CD8-positive, alpha-beta memory T cell (primary cell): ENCODE results near the gene ATP8A2. TPM values are rescaled to one million over a fixed set of nuclear protein-coding genes. Genes with fewer than 3 reads are reported as not detected.

Experiments used
- CTCF ChIA-PET: fragments of 350-600 bp; sonication (Branson Sonifier 250); formaldehyde crosslinking; loops from one replicate; lab custom pipeline; 2021; ENCODE audit warnings: antibody characterized with exemption; lab: Charles Lee
- POLR2A ChIA-PET: fragments of 350-600 bp; sonication (Branson Sonifier 250); formaldehyde crosslinking; loops from one replicate; lab custom pipeline; 2021; ENCODE audit warnings: antibody characterized with exemption; lab: Charles Lee
- DNase-seq, 5 donors: peaks; one replicate each; pipeline versions ENCODE4 v3.0.0 to v3.0.0-alpha.2; 2020 to 2022; ENCODE audit warnings: mixed read lengths in 1 of 5
- H3K27ac ChIP-seq: one replicate; pipeline ENCODE4 v1.7.0; 2013; ENCODE audit warnings: low read depth, mild to moderate bottlenecking, low read length, moderate library complexity
- H3K27me3 ChIP-seq: 2 replicates; pipeline ENCODE4 v1.7.0; 2013; ENCODE audit warnings: low read length, mild to moderate bottlenecking; ENCODE audit not compliant: insufficient read depth, poor library complexity, severe bottlenecking
- H3K36me3 ChIP-seq: 2 replicates; pipeline ENCODE4 v1.7.0; 2013; ENCODE audit warnings: mild to moderate bottlenecking, low read length, moderate library complexity; ENCODE audit not compliant: insufficient read depth
- H3K4me1 ChIP-seq: 2 replicates; pipeline ENCODE4 v1.7.0; 2013; ENCODE audit warnings: mild to moderate bottlenecking, low read length, moderate library complexity; ENCODE audit not compliant: insufficient read depth
- H3K4me3 ChIP-seq: 2 replicates; pipeline ENCODE4 v1.7.0; 2013; ENCODE audit warnings: mild to moderate bottlenecking, low read length
- H3K9me3 ChIP-seq: 2 replicates; pipeline ENCODE4 v1.7.0; 2013; ENCODE audit warnings: mild to moderate bottlenecking, low read length
- H3K27ac Mint-ChIP-seq, 8 donors: one replicate each; pipeline ENCODE4 v1.8.0; 2020 to 2021; ENCODE audit warnings: mixed read lengths in 8 of 8, mild to moderate bottlenecking in 6 of 8, inconsistent platforms in 3 of 8, moderate library complexity in 3 of 8
- H3K27me3 Mint-ChIP-seq, 2 donors: one replicate each; pipeline ENCODE4 v1.8.0; 2020 to 2021; ENCODE audit warnings: mixed read lengths in 2 of 2, mild to moderate bottlenecking in 1 of 2, moderate library complexity in 1 of 2
- H3K36me3 Mint-ChIP-seq, 3 donors: one replicate each; pipeline ENCODE4 v1.8.0; 2020 to 2021; ENCODE audit warnings: mixed read lengths in 3 of 3, inconsistent platforms in 1 of 3, mild to moderate bottlenecking in 1 of 3
- H3K4me1 Mint-ChIP-seq, 3 donors: one replicate each; pipeline ENCODE4 v1.8.0; 2020 to 2021; ENCODE audit warnings: mixed read lengths in 3 of 3, inconsistent platforms in 1 of 3, mild to moderate bottlenecking in 1 of 3
- H3K4me3 Mint-ChIP-seq, 7 donors: one replicate each; pipeline ENCODE4 v1.8.0; 2020 to 2021; ENCODE audit warnings: mixed read lengths in 7 of 7, mild to moderate bottlenecking in 6 of 7, moderate library complexity in 4 of 7, inconsistent platforms in 2 of 7
- H3K9me3 Mint-ChIP-seq, 5 donors: one replicate each; pipeline ENCODE4 v1.8.0; 2020 to 2022; ENCODE audit warnings: mixed read lengths in 5 of 5, mild to moderate bottlenecking in 3 of 5, moderate library complexity in 2 of 5, inconsistent platforms in 1 of 5
- polyA plus RNA-seq: library from polyadenylated mRNA; unstranded; fragments of 300-500 nt; fragmentation: Illumina TruSeq; gene quantifications from one replicate; pipeline ENCODE4 v1.2.3, GENCODE V29; 2021
- total RNA-seq, 2 experiments: library from RNA; stranded (reverse); gene quantifications; one replicate each; pipeline ENCODE4 v1.2.3, GENCODE V29; 2021

Gene ATP8A2
- total and polyA plus RNA-seq, 3 experiments from 2014 or later: 0.26 to 0.63 (median 0.58) TPM

GRCh38 chr13:25447396-25447795 is 75.6 kb downstream of the ATP8A2 start:
- H3K9me3 Mint-ChIP-seq: no peaks in the 10 kb centered on the region
- Histone ChIP-seq H3K4me1 (no peaks in the 10 kb centered on the region), H3K9me3 (no peaks in the 10 kb centered on the region), H3K27ac (no peak overlapping the region), H3K27me3 (no peaks in the 10 kb centered on the region), H3K36me3 (no peaks in the 10 kb centered on the region), H3K4me3 (no peak overlapping the region)
- POLR2A ChIA-PET: no interaction called here
- H3K27ac Mint-ChIP-seq: no peak overlapping the region
- H3K36me3 Mint-ChIP-seq: no peaks in the 10 kb centered on the region
- no peaks in the 10 kb centered on the region for H3K4me1 Mint-ChIP-seq
- no peak overlapping the region for H3K4me3 Mint-ChIP-seq
- H3K27me3 Mint-ChIP-seq: peaks cover 9 to 36% of the 10 kb centered on the region in 2 donors
- CTCF ChIA-PET: no interaction called here
- no peak for DNase-seq

GRCh38 chr13:25453850-25454365 is 82.1 kb downstream of the ATP8A2 start:
- Mint-ChIP-seq H3K4me1 (no peaks in the 10 kb centered on the region), H3K27me3 (peaks cover 9 to 24% of the 10 kb centered on the region in 2 donors), H3K27ac (no peak overlapping the region), H3K9me3 (peaks cover 0 to 4% (median 0%) of the 10 kb centered on the region in 5 donors), H3K36me3 (no peaks in the 10 kb centered on the region), H3K4me3 (no peak overlapping the region)
- POLR2A ChIA-PET: no interaction called here
- H3K36me3 ChIP-seq: no peaks in the 10 kb centered on the region
- H3K4me3 ChIP-seq: no peak overlapping the region
- no peaks in the 10 kb centered on the region for H3K4me1 ChIP-seq
- no peak overlapping the region for H3K27ac ChIP-seq
- CTCF ChIA-PET: no interaction called here
- no peak for DNase-seq
- H3K9me3 ChIP-seq: no peaks in the 10 kb centered on the region
- H3K27me3 ChIP-seq: no peaks in the 10 kb centered on the region

GRCh38 chr13:25455146-25455545 is 83.4 kb downstream of the ATP8A2 start:
- ChIA-PET POLR2A (no interaction called here), CTCF (no interaction called here)
- H3K9me3 Mint-ChIP-seq: peaks cover 0 to 4% (median 0%) of the 10 kb centered on the region in 5 donors
- H3K9me3 ChIP-seq: no peaks in the 10 kb centered on the region
- H3K4me3 ChIP-seq: no peak overlapping the region
- H3K36me3 ChIP-seq: no peaks in the 10 kb centered on the region
- H3K27ac ChIP-seq: no peak overlapping the region
- peaks cover 7 to 29% of the 10 kb centered on the region in 2 donors for H3K27me3 Mint-ChIP-seq
- no peaks in the 10 kb centered on the region for H3K4me1 Mint-ChIP-seq
- no peak for DNase-seq
- no peak overlapping the region for H3K27ac Mint-ChIP-seq
- H3K4me3 Mint-ChIP-seq: no peak overlapping the region
- H3K4me1 ChIP-seq: no peaks in the 10 kb centered on the region
- H3K36me3 Mint-ChIP-seq: no peaks in the 10 kb centered on the region
- H3K27me3 ChIP-seq: peaks cover 2% of the 10 kb centered on the region

GRCh38 chr13:25457566-25457965 is 85.8 kb downstream of the ATP8A2 start:
- H3K4me3 ChIP-seq: no peak overlapping the region
- Mint-ChIP-seq H3K4me3 (no peak overlapping the region), H3K27me3 (peaks cover 5 to 24% of the 10 kb centered on the region in 2 donors), H3K9me3 (peaks cover 0 to 4% (median 0%) of the 10 kb centered on the region in 5 donors), H3K27ac (no peak overlapping the region), H3K4me1 (no peaks in the 10 kb centered on the region), H3K36me3 (no peaks in the 10 kb centered on the region)
- H3K36me3 ChIP-seq: no peaks in the 10 kb centered on the region
- no peak for DNase-seq
- H3K27ac ChIP-seq: no peak overlapping the region
- H3K9me3 ChIP-seq: no peaks in the 10 kb centered on the region
- peaks cover 9% of the 10 kb centered on the region for H3K27me3 ChIP-seq
- CTCF ChIA-PET: no interaction called here
- POLR2A ChIA-PET: no interaction called here
- no peaks in the 10 kb centered on the region for H3K4me1 ChIP-seq

- Histone ChIP-seq H3K27me3 (peaks cover 9% of the 10 kb centered on the region), H3K27ac (no peak overlapping the region), H3K36me3 (no peaks in the 10 kb centered on the region), H3K9me3 (no peaks in the 10 kb centered on the region), H3K4me1 (no peaks in the 10 kb centered on the region), H3K4me3 (no peak overlapping the region)
- Mint-ChIP-seq H3K27ac (no peak overlapping the region), H3K4me1 (no peaks in the 10 kb centered on the region), H3K9me3 (peaks cover 0 to 5% (median 0%) of the 10 kb centered on the region in 5 donors), H3K27me3 (peaks cover 8 to 33% of the 10 kb centered on the region in 2 donors), H3K4me3 (no peak overlapping the region), H3K36me3 (no peaks in the 10 kb centered on the region)
- ChIA-PET CTCF (no interaction called here), POLR2A (no interaction called here)
- no peak for DNase-seq
Observed at GRCh38 chr13:25462301-25463125, 90.7 kb downstream of the ATP8A2 start.

GRCh38 chr13:25463496-25463895 is 91.7 kb downstream of the ATP8A2 start:
- H3K4me3 ChIP-seq: no peak overlapping the region
- Mint-ChIP-seq H3K27me3 (peaks cover 13 to 38% of the 10 kb centered on the region in 2 donors), H3K36me3 (no peaks in the 10 kb centered on the region), H3K4me3 (peak overlapping the region in 1 of 7 donors; percentile 13), H3K4me1 (no peaks in the 10 kb centered on the region), H3K9me3 (peaks cover 0 to 11% (median 0%) of the 10 kb centered on the region in 5 donors), H3K27ac (no peak overlapping the region)
- POLR2A ChIA-PET: no interaction called here
- no peak overlapping the region for H3K27ac ChIP-seq
- no peaks in the 10 kb centered on the region for H3K4me1 ChIP-seq
- no peak for DNase-seq
- peaks cover 14% of the 10 kb centered on the region for H3K27me3 ChIP-seq
- CTCF ChIA-PET: no interaction called here
- no peaks in the 10 kb centered on the region for H3K36me3 ChIP-seq
- H3K9me3 ChIP-seq: no peaks in the 10 kb centered on the region

- no peak for DNase-seq
- no peaks in the 10 kb centered on the region for H3K36me3 Mint-ChIP-seq
- Histone ChIP-seq H3K4me1 (no peaks in the 10 kb centered on the region), H3K36me3 (no peaks in the 10 kb centered on the region), H3K27ac (no peak overlapping the region), H3K9me3 (no peaks in the 10 kb centered on the region), H3K4me3 (no peak overlapping the region), H3K27me3 (peaks cover 14% of the 10 kb centered on the region)
- H3K27ac Mint-ChIP-seq: no peak overlapping the region
- H3K9me3 Mint-ChIP-seq: peaks cover 0 to 16% (median 3%) of the 10 kb centered on the region in 5 donors
- peaks cover 2 to 7% (median 7%) of the 10 kb centered on the region in 3 donors for H3K4me1 Mint-ChIP-seq
- CTCF ChIA-PET: no interaction called here
- POLR2A ChIA-PET: no interaction called here
- peak overlapping the region in 1 of 7 donors; percentile 17 for H3K4me3 Mint-ChIP-seq
- H3K27me3 Mint-ChIP-seq: peaks cover 28 to 51% of the 10 kb centered on the region in 2 donors
Observed at GRCh38 chr13:25466880-25467279, 95.1 kb downstream of the ATP8A2 start.

GRCh38 chr13:25468325-25469168 is 96.8 kb downstream of the ATP8A2 start:
- no peak overlapping the region for H3K27ac Mint-ChIP-seq
- Histone ChIP-seq H3K4me1 (no peaks in the 10 kb centered on the region), H3K9me3 (no peaks in the 10 kb centered on the region), H3K27ac (no peak overlapping the region), H3K4me3 (no peak overlapping the region), H3K36me3 (no peaks in the 10 kb centered on the region), H3K27me3 (peaks cover 16% of the 10 kb centered on the region)
- peaks cover 2 to 7% (median 7%) of the 10 kb centered on the region in 3 donors for H3K4me1 Mint-ChIP-seq
- H3K9me3 Mint-ChIP-seq: peaks cover 0 to 14% (median 3%) of the 10 kb centered on the region in 5 donors
- H3K4me3 Mint-ChIP-seq: peak overlapping the region in 1 of 7 donors; percentile 45
- POLR2A ChIA-PET: no interaction called here
- CTCF ChIA-PET: no interaction called here
- H3K27me3 Mint-ChIP-seq: peaks cover 28 to 55% of the 10 kb centered on the region in 2 donors
- H3K36me3 Mint-ChIP-seq: no peaks in the 10 kb centered on the region
- no peak for DNase-seq
